ENCODE data around the gene SREBF2. TPM values are rescaled to one million over a fixed set of nuclear protein-coding genes. Genes with fewer than 3 reads are reported as not detected.

The SREBF2 gene
- total and polyA plus RNA-seq, 2 donors (not counting 1 experiment from before 2014, with no cell fraction given) = 116 to 287 TPM

DNA sequence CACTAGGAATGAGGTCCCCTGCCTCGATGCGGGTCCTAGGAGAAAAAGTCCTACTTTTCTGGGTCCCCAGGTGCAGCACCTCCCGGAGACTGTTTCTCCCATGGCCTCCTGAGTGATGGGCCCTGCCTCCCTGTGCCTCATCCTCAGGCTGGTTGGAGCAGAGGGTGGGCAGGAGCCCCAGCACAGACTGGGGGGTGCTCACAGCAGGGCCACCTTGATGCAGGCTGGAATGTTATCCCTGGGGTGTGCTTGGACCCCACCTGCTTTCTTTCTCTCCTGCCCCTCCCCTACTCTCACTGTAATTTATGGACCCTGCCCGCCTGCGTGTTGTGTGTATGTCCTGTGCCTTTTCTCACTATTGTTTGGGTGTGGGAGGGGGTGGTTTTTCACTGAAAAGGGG lies 73.9 kb downstream of the SREBF2 start:
- 98% methylated on average over 3 of the region's 5 CpGs for WGBS (ENCODE audit: insufficient coverage)
- no peak overlapping the region for H3K27ac ChIP-seq (ENCODE audit: low read length in 2 of 2)
- peaks cover 37 to 38% of the 10 kb centered on the region in 2 donors for H3K4me1 ChIP-seq (ENCODE audit: control insufficient read depth in 2 of 2, insufficient read depth in 2 of 2, low read length in 2 of 2)
- peaks cover 0 to 20% (median 6%) of the 10 kb centered on the region in 4 experiments for H3K27me3 ChIP-seq (replicated peaks in 1 of 4; ENCODE audit: control extremely low read depth in 1 of 4, control insufficient read depth in 3 of 4, insufficient read depth in 4 of 4, low read length in 3 of 4)
- ChIA-PET POLR2A (interaction anchor here (0.8 to 2.0 kb wide), 4 partner anchors 10 to 33 kb away, joined by 3 to 8 read pairs (median 3); no protein-coding TSS in a partner anchor), CTCF (interaction anchor here (0.9 to 4.2 kb wide), 2 partner anchors 15 to 34 kb away, joined by 3 to 16 read pairs; no protein-coding TSS in a partner anchor)
- H3K27ac Mint-ChIP-seq = peak overlapping the region; percentile 67
- H3K36me3 ChIP-seq (replicated peaks in 1 of 2; ENCODE audit: control extremely low read depth in 1 of 2, control insufficient read depth in 1 of 2, extremely low read depth in 1 of 2, insufficient read depth in 2 of 2, low read length in 1 of 2) = peaks cover 0 to 46% of the 10 kb centered on the region in 2 experiments
- TF ChIP-seq, protein P1, sequence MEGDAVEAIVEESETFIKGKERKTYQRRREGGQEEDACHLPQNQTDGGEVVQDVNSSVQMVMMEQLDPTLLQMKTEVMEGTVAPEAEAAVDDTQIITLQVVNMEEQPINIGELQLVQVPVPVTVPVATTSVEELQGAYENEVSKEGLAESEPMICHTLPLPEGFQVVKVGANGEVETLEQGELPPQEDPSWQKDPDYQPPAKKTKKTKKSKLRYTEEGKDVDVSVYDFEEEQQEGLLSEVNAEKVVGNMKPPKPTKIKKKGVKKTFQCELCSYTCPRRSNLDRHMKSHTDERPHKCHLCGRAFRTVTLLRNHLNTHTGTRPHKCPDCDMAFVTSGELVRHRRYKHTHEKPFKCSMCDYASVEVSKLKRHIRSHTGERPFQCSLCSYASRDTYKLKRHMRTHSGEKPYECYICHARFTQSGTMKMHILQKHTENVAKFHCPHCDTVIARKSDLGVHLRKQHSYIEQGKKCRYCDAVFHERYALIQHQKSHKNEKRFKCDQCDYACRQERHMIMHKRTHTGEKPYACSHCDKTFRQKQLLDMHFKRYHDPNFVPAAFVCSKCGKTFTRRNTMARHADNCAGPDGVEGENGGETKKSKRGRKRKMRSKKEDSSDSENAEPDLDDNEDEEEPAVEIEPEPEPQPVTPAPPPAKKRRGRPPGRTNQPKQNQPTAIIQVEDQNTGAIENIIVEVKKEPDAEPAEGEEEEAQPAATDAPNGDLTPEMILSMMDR (IDR thresholded peaks at IDR 0.05) = no peak
- no peak for TF ChIP-seq EZH2 (IDR thresholded peaks at IDR 0.05; ENCODE audit: borderline replicate concordance, insufficient read depth, low read depth, low read length, poor library complexity, severe bottlenecking)
- ATAC-seq (ENCODE audit: low read depth) (no peak), DNase-seq (no peak)
- H3K9ac ChIP-seq (ENCODE audit: low read length) = no peak overlapping the region
- peaks cover 4% of the 10 kb centered on the region for H3K27me3 Mint-ChIP-seq
- no peak overlapping the region for H3K4me3 Mint-ChIP-seq
- no peaks in the 10 kb centered on the region for H3K9me3 ChIP-seq (ENCODE audit: control extremely low read depth in 1 of 3, control insufficient read depth in 2 of 3, insufficient read depth in 1 of 3, low read length in 2 of 3)
- H3K79me2 ChIP-seq (ENCODE audit: control insufficient read depth, insufficient read depth, low read length) = no peaks in the 10 kb centered on the region
- H2AFZ ChIP-seq (ENCODE audit: insufficient read depth, low read depth, low read length, poor library complexity, severe bottlenecking) = no peak overlapping the region
- intact Hi-C loops (cut with micrococcal nuclease) = loop anchor here (5.0 kb wide), 1 partner anchor 35 kb away; no protein-coding TSS in a partner anchor
- no peaks in the 10 kb centered on the region for H3K9me3 Mint-ChIP-seq (ENCODE audit: insufficient read depth)
- H3K4me3 ChIP-seq (ENCODE audit: control extremely low read depth in 1 of 5, extremely low read depth in 1 of 5, insufficient read depth in 1 of 5, low read depth in 2 of 5, low read length in 4 of 5) = no peak overlapping the region
- no peak overlapping the region for H3K4me2 ChIP-seq (replicated peaks; ENCODE audit: low read depth, low read length, poor library complexity, severe bottlenecking)
- peaks cover 31% of the 10 kb centered on the region for H3K4me1 Mint-ChIP-seq
- H4K20me1 ChIP-seq (ENCODE audit: control insufficient read depth, insufficient read depth, low read length, poor library complexity, severe bottlenecking) = peaks cover 12% of the 10 kb centered on the region
